Measurements from ENCODE around the gene HOXA6. TPM values are rescaled to one million over a fixed set of nuclear protein-coding genes. Genes with fewer than 3 reads are reported as not detected.
A peak's percentile ranks its signal among the peaks of the same experiment; 100 is the strongest.

The HOXA6 gene
- total RNA-seq, 1 experiment from 2014 or later = 12.4 TPM

GRCh38 chr7:27187475-27188385 lies 40.2 kb upstream of the HOXA6 start:
- intact Hi-C loops (cut with micrococcal nuclease; ENCODE audit: unreplicated experiment) = no loop called here
- DNase-seq = no peak
- no TSS peak for BruUV-seq (replicated peaks)
- H3K27me3 Mint-ChIP-seq (ENCODE audit: unreplicated experiment) = peaks cover 83% of the 10 kb centered on the region
- peak overlapping the region; percentile 76 for H3K4me3 Mint-ChIP-seq (ENCODE audit: low read depth, unreplicated experiment)
- H3K27ac Mint-ChIP-seq (ENCODE audit: unreplicated experiment) = no peak overlapping the region
- H3K9me3 Mint-ChIP-seq (ENCODE audit: low read depth, unreplicated experiment) = no peaks in the 10 kb centered on the region
- peaks cover 25% of the 10 kb centered on the region for H3K36me3 Mint-ChIP-seq (ENCODE audit: insufficient read depth, unreplicated experiment)
- TF ChIP-seq CTCF (IDR thresholded peaks at IDR 0.05; ENCODE audit: unreplicated experiment) = no peak
- peaks cover 7% of the 10 kb centered on the region for H3K4me1 Mint-ChIP-seq (ENCODE audit: low read depth, unreplicated experiment)
- CTCF ChIA-PET = interaction anchor here (0.8 to 1.7 kb wide), 4 partner anchors 8 to 387 kb away, joined by 3 to 4 read pairs (median 3); no protein-coding TSS in a partner anchor

- DNase-seq = no peak
- H3K36me3 Mint-ChIP-seq (ENCODE audit: insufficient read depth, unreplicated experiment) = peaks cover 21% of the 10 kb centered on the region
- no peaks in the 10 kb centered on the region for H3K9me3 Mint-ChIP-seq (ENCODE audit: low read depth, unreplicated experiment)
- peaks cover 75% of the 10 kb centered on the region for H3K27me3 Mint-ChIP-seq (ENCODE audit: unreplicated experiment)
- H3K4me3 Mint-ChIP-seq (ENCODE audit: low read depth, unreplicated experiment) = no peak overlapping the region
- CTCF ChIA-PET = interaction anchor here (0.8 to 1.4 kb wide), 3 partner anchors 9 to 388 kb away, joined by 3 to 4 read pairs (median 3); no protein-coding TSS in a partner anchor
- intact Hi-C loops (cut with micrococcal nuclease; ENCODE audit: unreplicated experiment) = no loop called here
- peaks cover 7% of the 10 kb centered on the region for H3K4me1 Mint-ChIP-seq (ENCODE audit: low read depth, unreplicated experiment)
- no peak overlapping the region for H3K27ac Mint-ChIP-seq (ENCODE audit: unreplicated experiment)
- BruUV-seq (replicated peaks) = no TSS peak
- no peak for TF ChIP-seq CTCF (IDR thresholded peaks at IDR 0.05; ENCODE audit: unreplicated experiment)
Measured at GRCh38 chr7:27186668-27187474, 39.3 kb upstream of the HOXA6 start.

GRCh38 chr7:27185854-27186667 lies 38.5 kb upstream of the HOXA6 start:
- no peak for TF ChIP-seq CTCF (IDR thresholded peaks at IDR 0.05; ENCODE audit: unreplicated experiment)
- Mint-ChIP-seq H3K27me3 (ENCODE audit: unreplicated experiment) (peaks cover 66% of the 10 kb centered on the region), H3K27ac (ENCODE audit: unreplicated experiment) (no peak overlapping the region), H3K4me1 (ENCODE audit: low read depth, unreplicated experiment) (peaks cover 7% of the 10 kb centered on the region), H3K36me3 (ENCODE audit: insufficient read depth, unreplicated experiment) (peaks cover 21% of the 10 kb centered on the region), H3K9me3 (ENCODE audit: low read depth, unreplicated experiment) (no peaks in the 10 kb centered on the region), H3K4me3 (ENCODE audit: low read depth, unreplicated experiment) (peak overlapping the region; percentile 0)
- intact Hi-C loops (cut with micrococcal nuclease; ENCODE audit: unreplicated experiment) = no loop called here
- CTCF ChIA-PET = interaction anchor here (0.6 to 1.4 kb wide), 3 partner anchors 10 to 389 kb away, joined by 3 to 4 read pairs (median 3); no protein-coding TSS in a partner anchor
- DNase-seq = no peak
- no TSS peak for BruUV-seq (replicated peaks)
